Neural cell (in vitro differentiated cells): Measurements from ENCODE around the gene CKLF. TPM values are rescaled to one million over a fixed set of nuclear protein-coding genes. Genes with fewer than 3 reads are reported as not detected.

Experiments
- H2AFZ ChIP-seq: fragments of 200-600, 300-800 bp; sonication (generic), shearing (Covaris generic); 2 replicates; pipeline ENCODE4 v1.6.0; 2014; ENCODE audit warnings: low read depth, mild to moderate bottlenecking, antibody characterized with exemption, low read length, moderate library complexity
- H3F3A ChIP-seq: fragments of 200-600 bp; shearing (Covaris generic); 2 replicates; pipeline ENCODE4 v1.6.1; 2016; ENCODE audit warnings: mild to moderate bottlenecking, moderate library complexity, mixed read lengths, antibody characterized with exemption, low read length; ENCODE audit not compliant: insufficient read depth, poor library complexity, severe bottlenecking
- H3K27ac ChIP-seq: fragments of 200-600, 300-800 bp; sonication (generic), shearing (Covaris generic); 2 replicates; pipeline ENCODE4 v1.5.1; 2014; ENCODE audit warnings: mild to moderate bottlenecking, low read length, moderate library complexity
- H3K27me3 ChIP-seq: fragments of 300-800, 200-600 bp; sonication (generic), shearing (Covaris generic); 2 replicates; pipeline ENCODE4 v1.6.0; 2014; ENCODE audit warnings: mild to moderate bottlenecking, low read depth, low read length, moderate library complexity; ENCODE audit not compliant: insufficient read depth
- H3K36me3 ChIP-seq: fragments of 300-800, 200-600 bp; sonication (generic), shearing (Covaris generic); 2 replicates; pipeline ENCODE4 v1.5.1; 2014; ENCODE audit warnings: mild to moderate bottlenecking, antibody characterized with exemption, low read length, moderate library complexity; ENCODE audit not compliant: insufficient read depth
- H3K4me2 ChIP-seq: fragments of 300-800, 200-600 bp; sonication (generic), shearing (Covaris generic); 2 replicates; pipeline ENCODE4 v1.6.0; 2014; ENCODE audit warnings: mild to moderate bottlenecking, low read length
- H3K4me3 ChIP-seq: fragments of 300-800, 200-600 bp; sonication (generic), shearing (Covaris generic); 2 replicates; pipeline ENCODE4 v1.5.1; 2014; ENCODE audit warnings: mild to moderate bottlenecking, low read length, moderate library complexity
- H3K79me2 ChIP-seq: fragments of 200-600 bp; shearing (Covaris generic); replicated peaks from 2 replicates; pipeline ENCODE4 v1.6.0; 2014; ENCODE audit warnings: mild to moderate bottlenecking, low read length, moderate library complexity; ENCODE audit not compliant: insufficient read depth
- H3K9ac ChIP-seq: fragments of 300-800, 200-600 bp; sonication (generic), shearing (Covaris generic); 2 replicates; pipeline ENCODE4 v1.6.1; 2016; ENCODE audit warnings: mild to moderate bottlenecking, low read length, mixed read lengths
- H3K9me2 ChIP-seq: fragments of 200-600 bp; shearing (Covaris generic); 2 replicates; pipeline ENCODE4 v1.6.1; 2016; ENCODE audit warnings: mild to moderate bottlenecking, low read length, mixed read lengths; ENCODE audit not compliant: insufficient read depth
- H3K9me3 ChIP-seq: fragments of 200-600, 300-800 bp; sonication (generic), shearing (Covaris generic); 2 replicates; pipeline ENCODE4 v1.6.1; 2016; ENCODE audit warnings: mild to moderate bottlenecking, mixed run types, low read length, moderate library complexity, mixed read lengths
- H4K20me1 ChIP-seq: fragments of 200-600 bp; shearing (Covaris generic); 2 replicates; pipeline ENCODE4 v1.6.1; 2016; ENCODE audit warnings: mild to moderate bottlenecking, mixed run types; ENCODE audit not compliant: insufficient read depth
- CTCF ChIP-seq: fragments of 450-650 bp; IDR thresholded peaks from 2 replicates; pipeline ENCODE4 v1.5.1; 2014; ENCODE audit warnings: antibody characterized with exemption, mild to moderate bottlenecking, moderate library complexity; ENCODE audit not compliant: poor library complexity, severe bottlenecking
- EP300 ChIP-seq: fragments of 450-650 bp; conservative IDR thresholded peaks from 2 replicates; pipeline ENCODE4 v1.6.1; 2014; ENCODE audit warnings: antibody characterized with exemption, mild to moderate bottlenecking, moderate library complexity; ENCODE audit not compliant: poor library complexity, severe bottlenecking
- EZH2 ChIP-seq: fragments of 200-600, 300-800 bp; shearing (Covaris generic), sonication (generic); IDR thresholded peaks from 2 replicates; pipeline ENCODE4 v1.6.1; 2014; ENCODE audit warnings: antibody characterized with exemption, low read length, borderline replicate concordance, mild to moderate bottlenecking; ENCODE audit not compliant: insufficient read depth, poor library complexity, severe bottlenecking
- MXI1 ChIP-seq: fragments of 450-650 bp; conservative IDR thresholded peaks from 2 replicates; pipeline ENCODE4 v1.6.1; 2014; ENCODE audit warnings: antibody characterized with exemption, mild to moderate bottlenecking; ENCODE audit not compliant: poor library complexity, severe bottlenecking
- POLR2AphosphoS5 ChIP-seq: IDR thresholded peaks from 2 replicates; pipeline ENCODE4 v1.6.1; 2012
- RAD21 ChIP-seq: fragments of 450-650 bp; conservative IDR thresholded peaks from 2 replicates; pipeline ENCODE4 v1.6.1; 2014; ENCODE audit warnings: antibody characterized with exemption, mild to moderate bottlenecking, moderate library complexity
- SMC3 ChIP-seq: fragments of 450-650 bp; conservative IDR thresholded peaks from 2 replicates; pipeline ENCODE4 v1.6.1; 2014; ENCODE audit warnings: antibody characterized with exemption, mild to moderate bottlenecking, moderate library complexity; ENCODE audit not compliant: poor library complexity
- TAF1 ChIP-seq: IDR thresholded peaks from 2 replicates; pipeline ENCODE4 v1.6.1; 2012; ENCODE audit warnings: low read depth
- polyA plus RNA-seq: library from polyadenylated mRNA; depleted of rRNA; stranded (reverse); fragments of >200 nt; gene quantifications from 2 replicates; pipeline ENCODE4 v1.2.3, GENCODE V29; 2014
- TF ChIP-seq, protein P1 (sequence below): IDR thresholded peaks from 2 replicates; pipeline ENCODE4 v1.6.1; 2012; ENCODE audit warnings: borderline replicate concordance

CKLF gene
- polyA plus RNA-seq, 1 donor from 2014 or later = 40.8 TPM

- no peaks in the 10 kb centered on the region for H3K27me3 ChIP-seq
- no peaks in the 10 kb centered on the region for H3F3A ChIP-seq
- no peak overlapping the region for H3K27ac ChIP-seq
- H3K79me2 ChIP-seq = no peaks in the 10 kb centered on the region
- no peak overlapping the region for H3K9ac ChIP-seq
- no peak overlapping the region for H2AFZ ChIP-seq
- H4K20me1 ChIP-seq = no peaks in the 10 kb centered on the region
- TF ChIP-seq EP300 (no peak), TAF1 (no peak), SMC3 (no peak), MXI1 (no peak), EZH2 (no peak), POLR2AphosphoS5 (no peak), CTCF (peak; percentile 41), RAD21 (peak; percentile 34)
- TF ChIP-seq, protein P1, sequence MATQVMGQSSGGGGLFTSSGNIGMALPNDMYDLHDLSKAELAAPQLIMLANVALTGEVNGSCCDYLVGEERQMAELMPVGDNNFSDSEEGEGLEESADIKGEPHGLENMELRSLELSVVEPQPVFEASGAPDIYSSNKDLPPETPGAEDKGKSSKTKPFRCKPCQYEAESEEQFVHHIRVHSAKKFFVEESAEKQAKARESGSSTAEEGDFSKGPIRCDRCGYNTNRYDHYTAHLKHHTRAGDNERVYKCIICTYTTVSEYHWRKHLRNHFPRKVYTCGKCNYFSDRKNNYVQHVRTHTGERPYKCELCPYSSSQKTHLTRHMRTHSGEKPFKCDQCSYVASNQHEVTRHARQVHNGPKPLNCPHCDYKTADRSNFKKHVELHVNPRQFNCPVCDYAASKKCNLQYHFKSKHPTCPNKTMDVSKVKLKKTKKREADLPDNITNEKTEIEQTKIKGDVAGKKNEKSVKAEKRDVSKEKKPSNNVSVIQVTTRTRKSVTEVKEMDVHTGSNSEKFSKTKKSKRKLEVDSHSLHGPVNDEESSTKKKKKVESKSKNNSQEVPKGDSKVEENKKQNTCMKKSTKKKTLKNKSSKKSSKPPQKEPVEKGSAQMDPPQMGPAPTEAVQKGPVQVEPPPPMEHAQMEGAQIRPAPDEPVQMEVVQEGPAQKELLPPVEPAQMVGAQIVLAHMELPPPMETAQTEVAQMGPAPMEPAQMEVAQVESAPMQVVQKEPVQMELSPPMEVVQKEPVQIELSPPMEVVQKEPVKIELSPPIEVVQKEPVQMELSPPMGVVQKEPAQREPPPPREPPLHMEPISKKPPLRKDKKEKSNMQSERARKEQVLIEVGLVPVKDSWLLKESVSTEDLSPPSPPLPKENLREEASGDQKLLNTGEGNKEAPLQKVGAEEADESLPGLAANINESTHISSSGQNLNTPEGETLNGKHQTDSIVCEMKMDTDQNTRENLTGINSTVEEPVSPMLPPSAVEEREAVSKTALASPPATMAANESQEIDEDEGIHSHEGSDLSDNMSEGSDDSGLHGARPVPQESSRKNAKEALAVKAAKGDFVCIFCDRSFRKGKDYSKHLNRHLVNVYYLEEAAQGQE = no peak
- no peak overlapping the region for H3K4me2 ChIP-seq
- H3K36me3 ChIP-seq = no peaks in the 10 kb centered on the region
- no peaks in the 10 kb centered on the region for H3K9me2 ChIP-seq
- no peaks in the 10 kb centered on the region for H3K9me3 ChIP-seq
- no peak overlapping the region for H3K4me3 ChIP-seq
Observed at GRCh38 chr16:66562409-66562808, 10.0 kb downstream of the CKLF start.

GRCh38 chr16:66562986-66563385 lies 10.6 kb downstream of the CKLF start:
- no peak overlapping the region for H3K4me2 ChIP-seq
- H2AFZ ChIP-seq = no peak overlapping the region
- H4K20me1 ChIP-seq = no peaks in the 10 kb centered on the region
- no peaks in the 10 kb centered on the region for H3K36me3 ChIP-seq
- no peaks in the 10 kb centered on the region for H3K9me3 ChIP-seq
- no peak overlapping the region for H3K4me3 ChIP-seq
- no peaks in the 10 kb centered on the region for H3K79me2 ChIP-seq
- TF ChIP-seq CTCF (no peak), SMC3 (no peak), POLR2AphosphoS5 (no peak), EP300 (no peak)
- TF ChIP-seq, protein P1 = no peak
- no peaks in the 10 kb centered on the region for H3K9me2 ChIP-seq
- H3K27ac ChIP-seq = no peak overlapping the region
- no peak overlapping the region for H3K9ac ChIP-seq
- no peaks in the 10 kb centered on the region for H3F3A ChIP-seq
- no peaks in the 10 kb centered on the region for H3K27me3 ChIP-seq
